ENCODE results near the gene RAD51C. TPM values are rescaled to one million over a fixed set of nuclear protein-coding genes. Genes with fewer than 3 reads are reported as not detected.

Gene RAD51C
- total RNA-seq, 2 donors from 2014 or later = 24.3 to 29.3 TPM

DNA sequence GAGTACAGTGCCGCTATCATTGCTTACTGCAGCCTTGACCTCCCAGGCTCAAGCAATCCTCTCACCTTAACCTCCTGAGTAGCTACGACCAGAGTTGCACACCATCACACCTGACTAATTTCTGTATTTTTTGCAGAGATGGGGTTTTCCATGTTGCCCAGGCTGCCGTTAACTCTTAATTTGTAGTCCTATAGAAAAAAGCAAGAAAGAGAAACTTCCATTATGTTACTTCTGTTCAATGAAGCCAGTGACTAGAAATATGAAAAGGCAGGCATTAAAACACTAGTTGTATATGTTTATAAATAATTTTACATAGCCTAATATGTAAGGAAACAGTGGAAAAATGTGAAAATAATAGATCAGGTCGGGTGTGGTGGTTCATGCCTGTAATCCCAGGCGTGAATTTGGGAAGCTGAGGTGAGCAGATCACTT lies 9.7 kb downstream of the RAD51C start:
- H3K27me3 ChIP-seq = no peaks in the 10 kb centered on the region
- H3K9me3 ChIP-seq = no peaks in the 10 kb centered on the region
- DNase-seq (ENCODE audit: low spot score) = no peak
- H3K27ac ChIP-seq = no peak overlapping the region
- no peaks in the 10 kb centered on the region for H3K4me1 ChIP-seq
- H3K4me3 ChIP-seq = no peak overlapping the region
- TF ChIP-seq, protein P1, sequence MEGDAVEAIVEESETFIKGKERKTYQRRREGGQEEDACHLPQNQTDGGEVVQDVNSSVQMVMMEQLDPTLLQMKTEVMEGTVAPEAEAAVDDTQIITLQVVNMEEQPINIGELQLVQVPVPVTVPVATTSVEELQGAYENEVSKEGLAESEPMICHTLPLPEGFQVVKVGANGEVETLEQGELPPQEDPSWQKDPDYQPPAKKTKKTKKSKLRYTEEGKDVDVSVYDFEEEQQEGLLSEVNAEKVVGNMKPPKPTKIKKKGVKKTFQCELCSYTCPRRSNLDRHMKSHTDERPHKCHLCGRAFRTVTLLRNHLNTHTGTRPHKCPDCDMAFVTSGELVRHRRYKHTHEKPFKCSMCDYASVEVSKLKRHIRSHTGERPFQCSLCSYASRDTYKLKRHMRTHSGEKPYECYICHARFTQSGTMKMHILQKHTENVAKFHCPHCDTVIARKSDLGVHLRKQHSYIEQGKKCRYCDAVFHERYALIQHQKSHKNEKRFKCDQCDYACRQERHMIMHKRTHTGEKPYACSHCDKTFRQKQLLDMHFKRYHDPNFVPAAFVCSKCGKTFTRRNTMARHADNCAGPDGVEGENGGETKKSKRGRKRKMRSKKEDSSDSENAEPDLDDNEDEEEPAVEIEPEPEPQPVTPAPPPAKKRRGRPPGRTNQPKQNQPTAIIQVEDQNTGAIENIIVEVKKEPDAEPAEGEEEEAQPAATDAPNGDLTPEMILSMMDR (IDR thresholded peaks at IDR 0.05) = no peak
- peaks cover 30% of the 10 kb centered on the region for H3K36me3 ChIP-seq

DNA sequence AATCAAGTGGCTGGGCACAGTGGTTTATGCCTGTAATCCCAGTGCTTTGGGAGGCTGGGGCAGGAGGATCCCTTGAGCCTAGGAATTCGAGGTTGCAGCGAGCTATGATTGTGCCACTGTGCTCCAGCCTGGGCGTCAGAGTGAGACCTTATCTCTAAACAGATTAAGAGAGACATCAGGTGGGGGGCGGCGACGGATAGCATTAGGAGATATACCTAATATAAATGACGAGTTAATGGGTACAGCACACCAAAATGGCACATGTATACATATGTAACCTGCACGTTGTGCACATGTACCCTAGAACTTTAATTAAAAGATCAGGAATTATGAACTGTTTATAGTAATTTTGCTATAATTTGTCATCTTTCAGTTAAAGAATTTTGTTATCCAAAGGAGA lies 10.3 kb downstream of the RAD51C start:
- no peaks in the 10 kb centered on the region for H3K4me1 ChIP-seq
- no peak overlapping the region for H3K27ac ChIP-seq
- H3K9me3 ChIP-seq = no peaks in the 10 kb centered on the region
- no peaks in the 10 kb centered on the region for H3K27me3 ChIP-seq
- DNase-seq (ENCODE audit: low spot score) = no peak
- peaks cover 30% of the 10 kb centered on the region for H3K36me3 ChIP-seq
- TF ChIP-seq, protein P1 (IDR thresholded peaks at IDR 0.05) = no peak
- no peak overlapping the region for H3K4me3 ChIP-seq

DNA sequence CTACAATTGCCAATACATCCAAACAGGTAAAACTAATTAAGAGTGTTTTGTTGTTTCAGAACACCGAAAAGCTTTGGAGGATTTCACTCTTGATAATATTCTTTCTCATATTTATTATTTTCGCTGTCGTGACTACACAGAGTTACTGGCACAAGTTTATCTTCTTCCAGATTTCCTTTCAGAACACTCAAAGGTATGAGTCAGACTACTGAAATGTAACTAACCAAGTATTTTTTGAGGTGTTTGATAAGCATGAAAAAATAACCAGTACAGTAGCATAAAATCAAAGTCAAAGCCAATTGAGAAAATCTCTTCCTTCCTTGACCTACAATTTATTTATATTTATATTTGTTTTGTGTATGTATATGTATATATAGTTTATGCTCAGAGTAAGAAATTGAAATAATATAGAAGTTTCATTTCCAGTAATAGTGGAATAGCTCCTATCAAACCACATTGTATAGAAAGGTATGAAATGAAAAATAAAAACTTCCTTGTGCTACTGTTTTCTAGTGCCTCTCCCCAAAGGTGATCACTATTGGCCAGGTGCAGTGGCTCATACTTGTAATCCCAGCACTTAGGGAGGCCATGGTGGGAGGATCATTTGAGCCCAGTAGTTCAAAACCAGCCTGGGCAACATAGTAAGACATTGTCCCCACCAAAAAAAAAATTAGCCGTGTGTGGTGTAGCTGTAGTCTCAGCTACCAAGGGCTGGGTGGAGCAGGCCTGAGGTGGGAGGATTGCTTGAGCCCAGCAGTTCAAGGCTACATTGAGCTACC lies 10.9 kb downstream of the RAD51C start:
- Histone ChIP-seq H3K4me3 (no peak overlapping the region), H3K9me3 (no peaks in the 10 kb centered on the region), H3K27ac (no peak overlapping the region), H3K4me1 (no peaks in the 10 kb centered on the region), H3K36me3 (peaks cover 30% of the 10 kb centered on the region), H3K27me3 (no peaks in the 10 kb centered on the region)
- TF ChIP-seq, protein P1 (IDR thresholded peaks at IDR 0.05) = no peak
- DNase-seq (ENCODE audit: low spot score) = no peak

DNA sequence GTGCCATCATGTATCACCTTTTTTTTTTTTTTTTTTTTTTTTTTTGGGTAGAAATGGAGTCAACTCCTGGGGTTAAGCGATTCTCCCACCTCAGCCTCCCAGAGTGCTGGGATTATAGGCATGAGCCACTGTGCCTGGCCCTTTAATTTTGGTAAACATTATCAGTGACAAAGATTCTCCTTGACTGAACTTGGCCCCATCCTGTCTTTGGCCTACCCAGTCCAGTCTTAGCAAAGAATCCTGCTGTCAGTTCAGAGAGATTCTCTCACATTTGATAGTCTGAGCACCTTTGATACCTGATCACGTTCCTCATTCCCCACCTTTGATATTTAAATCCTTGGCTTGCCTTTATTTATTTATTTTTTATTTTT lies 11.5 kb downstream of the RAD51C start:
- no peak for DNase-seq (ENCODE audit: low spot score)
- Histone ChIP-seq H3K36me3 (peaks cover 30% of the 10 kb centered on the region), H3K4me1 (no peaks in the 10 kb centered on the region), H3K27ac (no peak overlapping the region), H3K4me3 (no peak overlapping the region), H3K27me3 (no peaks in the 10 kb centered on the region), H3K9me3 (no peaks in the 10 kb centered on the region)
- TF ChIP-seq, protein P1 (IDR thresholded peaks at IDR 0.05) = no peak

DNA sequence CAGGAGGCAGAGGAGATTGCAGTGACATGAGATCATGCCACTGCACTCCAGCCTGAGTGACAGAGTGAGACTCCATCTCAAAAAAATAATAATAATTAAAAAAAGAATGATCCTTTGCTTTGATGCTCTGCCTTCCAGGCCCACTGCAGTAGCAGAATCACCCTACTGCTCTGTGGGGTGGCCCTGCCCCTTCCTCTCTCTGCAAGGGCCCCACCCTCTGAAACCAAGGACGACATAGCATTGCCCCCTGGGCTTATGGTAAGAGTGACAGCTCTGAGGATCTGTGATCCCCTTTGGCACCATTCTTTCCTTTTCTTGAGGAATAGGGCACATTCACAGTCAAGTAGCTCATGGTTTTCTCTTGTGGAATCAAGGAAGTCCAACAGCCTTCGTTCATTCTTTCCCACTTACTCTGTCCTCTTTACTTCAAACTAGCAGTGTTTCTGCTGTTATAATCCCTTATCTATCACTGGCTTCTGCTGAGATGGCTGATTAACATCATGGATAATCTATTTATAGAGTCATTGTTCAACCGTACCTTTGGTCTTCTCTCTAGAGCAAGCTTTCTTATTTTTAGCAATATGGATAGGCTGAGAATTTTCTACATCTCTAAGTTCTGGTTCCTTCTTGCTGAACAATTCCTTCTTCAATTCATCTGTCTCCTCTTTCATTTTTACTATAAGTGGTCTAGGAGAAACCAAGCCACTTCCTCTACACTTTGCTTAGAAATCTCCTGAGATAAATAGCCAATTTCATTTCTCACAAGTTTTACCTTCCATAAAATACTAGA lies 14.1 kb downstream of the RAD51C start:
- TF ChIP-seq, protein P1 (IDR thresholded peaks at IDR 0.05) = no peak
- Histone ChIP-seq H3K4me1 (no peaks in the 10 kb centered on the region), H3K9me3 (no peaks in the 10 kb centered on the region), H3K36me3 (peaks cover 11% of the 10 kb centered on the region), H3K27me3 (no peaks in the 10 kb centered on the region), H3K27ac (no peak overlapping the region), H3K4me3 (no peak overlapping the region)
- DNase-seq (ENCODE audit: low spot score) = no peak

Measured in right atrium auricular region (tissue), 2 donors.